Activated CD8-positive, alpha-beta memory T cell treated with anti-CD3 and anti-CD28 coated beads, Interleukin-2, amount 50 U/mL, for 24 hours (primary cell): Measurements from ENCODE around the gene SYT7.

ENCODE experiments used
- DNase-seq: peaks from one replicate; pipeline ENCODE4 v3.0.0-alpha.2; 2020; ENCODE audit errors: extremely low read depth

The SYT7 gene

DNA sequence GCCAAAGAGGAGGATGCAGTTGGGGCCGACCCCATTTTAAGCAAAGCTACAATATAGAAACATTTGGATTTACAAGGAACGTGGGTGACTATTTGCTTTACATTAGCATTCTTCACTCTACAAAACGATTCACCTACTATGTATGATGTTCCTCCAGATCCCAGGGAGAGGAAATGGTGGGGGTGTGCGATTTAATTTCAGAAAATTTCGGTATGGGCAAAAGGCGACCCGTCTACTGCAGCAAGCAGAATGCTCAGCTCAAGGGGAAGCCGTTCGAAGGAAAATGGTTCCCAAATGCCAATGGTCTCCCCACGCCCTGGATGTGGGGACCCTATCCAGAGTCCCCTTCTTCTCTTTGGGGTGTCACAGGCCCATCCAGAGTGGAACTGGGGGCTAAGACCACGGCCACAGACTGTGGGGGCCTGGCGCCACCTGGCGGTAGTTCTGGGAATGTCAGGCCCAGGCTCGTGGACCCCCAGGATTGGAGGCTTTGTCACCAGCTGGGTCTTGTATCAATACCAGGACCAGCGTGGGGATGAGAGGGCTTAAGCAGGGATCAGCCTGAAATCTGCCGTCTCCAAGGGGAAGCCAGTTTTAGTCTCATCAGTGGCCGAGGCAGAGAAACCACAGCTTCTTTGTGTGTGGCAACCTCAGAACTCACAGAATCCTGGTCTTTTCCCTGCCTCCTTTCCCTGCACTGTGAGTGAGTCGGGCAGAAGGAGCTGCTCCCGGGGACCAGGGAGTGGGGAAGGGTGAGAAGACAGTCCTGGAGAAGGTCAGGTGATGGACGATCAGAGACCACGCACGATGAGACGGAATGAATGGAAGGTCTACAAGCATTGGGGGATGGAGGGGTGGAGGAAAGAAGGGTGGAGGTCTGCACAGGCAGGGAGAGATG lies 64.0 kb downstream of the SYT7 start:
- DNase-seq: no peak

DNA sequence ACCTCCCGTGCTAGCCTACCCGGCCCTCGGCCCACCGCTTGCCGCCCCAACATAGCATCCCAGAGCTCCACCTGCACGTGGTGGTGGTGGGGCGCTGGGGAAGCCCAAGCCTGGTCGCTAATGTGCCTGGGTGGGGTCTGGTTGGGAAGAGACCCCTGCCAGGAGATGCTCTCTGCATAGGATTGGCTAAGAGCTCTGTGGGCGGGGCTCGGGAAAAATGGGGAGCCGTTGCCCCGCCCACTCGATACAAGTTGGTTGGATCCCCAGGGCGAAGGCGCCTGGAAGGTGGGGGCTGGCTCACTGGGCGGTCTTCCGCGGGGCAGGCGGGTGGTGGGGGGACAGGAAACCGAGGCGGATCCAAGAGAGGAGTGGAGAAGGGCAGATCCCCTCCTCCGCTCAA lies 64.7 kb downstream of the SYT7 start:
- DNase-seq: no peak

DNA sequence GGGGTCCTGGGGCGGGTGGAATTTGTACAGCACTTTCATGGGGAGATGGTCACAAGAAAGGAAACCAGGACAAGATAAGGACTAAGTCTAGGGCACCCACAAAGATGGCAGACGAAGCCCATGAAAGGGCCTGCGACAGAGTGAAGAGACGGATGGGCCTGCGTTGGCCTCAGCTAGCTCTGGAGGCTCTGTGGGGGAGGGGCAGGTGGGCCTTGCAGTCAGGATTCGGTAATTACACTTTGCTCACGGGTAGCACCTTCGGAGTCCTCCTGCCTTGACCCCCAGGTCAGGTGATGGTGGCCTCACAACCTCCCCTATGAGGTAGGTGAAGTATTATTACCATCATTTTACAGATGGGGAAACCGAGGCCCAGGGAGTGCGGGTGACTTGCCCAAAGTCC lies 65.2 kb downstream of the SYT7 start:
- DNase-seq: no peak

DNA sequence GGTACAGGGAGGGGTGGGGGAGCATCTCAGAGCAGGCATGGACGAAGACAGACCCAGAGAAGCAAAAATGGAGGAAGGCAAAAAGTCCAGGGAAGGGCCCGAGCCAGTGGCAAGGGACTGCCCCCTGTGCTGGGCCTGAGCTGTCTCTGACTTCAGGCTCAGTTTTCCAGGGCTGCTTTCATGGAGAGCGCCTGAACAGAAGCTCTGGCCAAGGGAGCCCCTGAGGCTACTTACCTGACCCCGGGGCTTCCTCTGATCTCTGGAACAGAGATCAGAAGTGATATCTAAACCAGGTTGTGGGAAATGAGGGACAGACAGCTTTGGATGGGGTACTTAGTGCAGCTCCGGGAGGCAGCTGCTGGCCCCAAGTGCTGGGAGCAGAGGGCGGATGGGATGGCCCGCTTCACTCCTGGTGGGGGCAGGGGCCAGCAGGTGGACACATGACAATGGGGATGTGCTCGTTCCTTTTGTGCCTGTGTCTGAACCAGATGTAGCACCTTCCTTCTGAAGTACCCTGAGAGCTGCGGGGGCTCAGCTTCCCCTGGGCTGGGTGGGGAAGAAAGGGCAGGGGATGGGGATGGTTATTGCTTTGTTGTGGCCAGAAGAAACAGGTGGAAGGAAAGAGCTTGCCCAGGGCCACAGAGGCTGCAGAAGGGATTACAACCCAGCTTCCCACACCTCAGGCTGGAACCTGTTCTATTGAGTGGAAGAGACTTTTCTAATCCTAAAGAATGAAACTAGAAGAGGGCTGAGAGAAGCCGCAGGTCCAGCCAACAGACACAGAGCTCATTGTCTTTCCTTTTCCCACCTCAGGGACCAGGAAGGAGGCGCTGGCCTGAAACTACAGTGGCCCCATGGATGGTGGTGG lies 66.6 kb downstream of the SYT7 start:
- no peak for DNase-seq

DNA sequence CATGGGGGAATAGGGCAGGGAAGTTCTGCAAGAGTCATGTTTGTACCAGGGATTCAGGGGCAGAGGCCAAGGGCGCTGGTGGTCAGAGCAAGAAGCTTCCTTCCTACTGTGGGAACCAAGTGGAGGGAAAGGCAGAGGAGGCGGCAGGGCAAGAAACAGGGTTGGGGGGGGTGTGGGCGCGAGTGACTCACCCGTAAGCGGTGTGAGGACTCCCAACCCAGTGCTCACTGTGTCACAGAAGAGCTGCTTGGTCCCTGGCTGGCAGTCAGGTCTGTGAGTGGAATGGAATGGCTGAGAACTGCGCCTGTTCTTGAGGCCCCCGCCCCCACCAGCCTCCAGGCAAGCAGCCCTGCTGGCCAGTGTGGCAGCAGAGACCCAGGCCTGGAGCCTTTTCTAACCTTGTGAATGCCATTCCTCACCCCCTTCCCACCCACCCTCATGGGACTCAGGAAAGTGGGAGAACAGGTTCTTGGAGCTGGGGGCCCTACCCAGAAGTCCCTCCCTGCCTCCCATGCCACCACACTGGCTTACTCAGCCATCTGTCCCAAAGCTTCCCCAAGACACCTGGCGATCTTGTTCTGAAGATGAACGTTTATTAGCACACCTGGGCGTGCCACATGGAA lies 67.6 kb downstream of the SYT7 start:
- no peak for DNase-seq

DNA sequence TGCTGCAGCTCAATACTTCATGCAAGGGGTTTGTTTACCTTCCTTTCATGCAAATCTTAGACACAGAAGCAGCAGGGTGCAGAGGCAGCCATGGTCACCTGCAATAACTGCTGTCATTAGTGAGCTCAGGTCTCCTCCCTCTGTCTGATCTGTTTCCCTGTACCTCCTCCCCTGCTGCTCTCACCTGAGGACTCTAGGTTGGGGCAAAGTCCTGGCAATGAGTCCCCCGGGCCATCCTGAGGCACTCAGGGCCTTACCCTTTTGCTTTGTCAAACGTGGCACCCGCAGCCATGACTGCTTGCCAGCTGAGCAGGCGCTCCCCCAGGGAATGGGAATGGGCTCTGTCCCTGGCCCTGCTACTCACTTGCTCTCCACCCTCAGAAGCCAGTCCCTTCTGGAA lies 68.4 kb downstream of the SYT7 start:
- no peak for DNase-seq

DNA sequence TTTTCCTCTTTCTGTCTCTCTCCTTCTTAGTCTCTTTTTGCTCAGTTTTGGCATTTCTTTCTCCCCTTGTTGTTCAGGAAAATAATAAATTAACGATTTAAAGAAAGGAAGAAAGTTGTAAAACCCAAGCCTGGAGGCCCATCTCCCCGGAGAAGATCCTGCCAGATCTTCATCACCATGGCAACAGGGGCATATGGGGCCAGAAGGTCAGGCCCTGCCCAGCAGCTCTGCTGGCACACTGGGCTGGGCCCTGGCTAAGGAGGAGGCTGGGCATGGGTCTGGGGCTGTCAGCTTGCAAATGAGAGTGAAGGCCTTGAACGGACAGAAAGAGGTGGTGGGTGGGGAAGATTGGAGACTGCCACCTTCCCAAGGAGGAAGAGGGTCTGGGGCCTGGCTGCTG lies 69.5 kb downstream of the SYT7 start:
- DNase-seq: no peak

DNA sequence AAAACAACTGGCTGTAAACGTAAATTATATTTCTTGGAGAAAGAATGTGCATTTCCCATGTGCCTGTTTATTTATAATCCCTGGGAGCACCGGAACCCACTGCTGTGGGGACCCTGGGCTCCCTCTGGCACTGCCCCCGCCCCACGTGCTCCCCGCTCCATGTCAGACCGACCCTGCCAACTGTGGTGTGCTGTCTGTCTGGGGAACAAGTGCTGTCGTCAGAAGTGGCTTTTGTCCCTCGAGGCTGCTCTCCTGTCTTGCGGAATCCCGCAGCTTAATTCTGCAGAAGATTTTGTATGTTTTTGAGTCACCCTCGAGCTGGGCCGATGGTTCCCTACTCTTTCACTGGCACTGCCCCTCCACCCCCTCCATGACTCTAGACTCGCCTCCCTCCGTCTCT lies 69.9 kb downstream of the SYT7 start:
- no peak for DNase-seq

DNA sequence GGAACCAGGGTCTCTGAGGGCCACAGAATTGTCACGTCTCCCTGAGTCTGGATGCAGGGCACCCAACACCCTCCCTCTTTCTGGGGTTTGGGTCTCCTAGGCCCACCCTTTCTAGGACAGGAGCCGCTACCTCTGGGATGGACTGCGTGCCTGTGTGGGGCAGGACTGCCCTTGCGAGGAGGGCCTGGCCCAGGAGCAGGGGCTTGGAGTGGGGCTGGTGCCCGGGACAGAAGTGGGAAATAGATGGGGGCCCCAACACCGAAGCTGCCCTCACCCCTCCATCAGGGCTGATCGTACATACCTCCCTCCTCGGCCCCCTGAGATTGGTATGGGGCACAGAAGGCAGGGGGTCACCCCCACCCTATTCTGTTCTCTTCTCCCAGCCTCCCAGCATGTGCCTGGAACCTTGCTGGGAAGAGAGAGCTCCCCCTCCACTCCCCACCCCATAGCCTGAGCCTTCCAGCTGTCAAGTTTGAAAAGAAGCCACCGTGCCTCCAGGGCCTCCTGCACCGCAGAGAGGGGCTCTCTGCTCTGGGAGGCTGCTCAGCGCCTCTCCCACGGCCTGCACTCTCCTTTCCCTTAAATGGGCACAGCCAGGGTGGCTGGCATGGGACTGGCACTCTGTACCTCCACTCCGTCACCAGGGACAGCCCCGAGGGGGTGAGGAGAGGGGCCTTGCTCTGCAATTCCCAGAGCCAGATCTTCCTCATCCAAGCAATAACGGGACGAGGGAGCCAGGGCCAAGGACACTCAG lies 70.5 kb downstream of the SYT7 start:
- no peak for DNase-seq

DNA sequence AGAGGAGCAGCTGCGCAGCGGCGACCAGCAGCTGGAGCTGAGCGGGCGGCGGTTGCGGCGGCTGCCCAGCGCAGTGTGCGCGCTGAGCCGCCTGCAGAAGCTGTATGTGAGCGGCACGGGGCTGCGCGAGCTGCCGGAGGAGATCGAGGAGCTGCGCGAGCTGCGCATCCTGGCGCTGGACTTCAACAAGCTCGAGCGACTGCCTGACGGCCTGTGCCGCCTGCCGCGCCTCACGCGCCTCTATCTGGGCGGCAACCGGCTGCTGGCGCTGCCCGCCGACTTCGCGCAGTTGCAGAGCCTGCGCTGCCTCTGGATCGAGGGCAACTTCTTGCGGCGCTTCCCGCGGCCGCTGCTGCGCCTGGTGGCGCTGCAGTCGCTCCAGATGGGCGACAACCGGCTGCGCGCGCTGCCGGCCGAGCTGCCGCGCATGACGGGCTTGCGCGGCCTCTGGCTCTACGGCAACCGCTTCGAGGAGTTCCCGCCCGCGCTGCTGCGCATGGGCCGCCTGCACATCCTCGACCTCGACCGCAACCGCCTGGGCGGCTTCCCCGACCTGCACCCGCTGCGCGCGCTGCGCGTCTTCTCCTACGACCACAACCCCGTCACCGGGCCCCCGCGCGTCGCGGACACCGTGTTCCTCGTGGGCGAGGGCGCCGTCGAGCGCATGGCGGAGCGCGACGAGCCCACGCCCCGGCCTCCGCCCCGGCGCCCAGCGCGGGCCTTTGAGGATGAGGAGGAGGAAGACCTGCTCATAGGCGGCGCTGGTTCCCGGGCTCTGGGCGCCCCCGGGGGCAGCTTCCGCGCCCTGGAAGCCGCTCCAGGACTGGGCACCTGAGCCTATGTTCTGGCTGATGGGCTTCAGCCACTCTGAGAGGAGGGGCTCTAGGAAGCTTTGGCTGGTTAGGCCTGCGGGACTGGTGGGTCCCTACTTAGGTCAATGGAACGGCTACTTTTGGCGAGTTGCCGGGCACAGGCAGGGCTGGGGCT lies 71.5 kb downstream of the SYT7 start:
- DNase-seq: peak; percentile 23

DNA sequence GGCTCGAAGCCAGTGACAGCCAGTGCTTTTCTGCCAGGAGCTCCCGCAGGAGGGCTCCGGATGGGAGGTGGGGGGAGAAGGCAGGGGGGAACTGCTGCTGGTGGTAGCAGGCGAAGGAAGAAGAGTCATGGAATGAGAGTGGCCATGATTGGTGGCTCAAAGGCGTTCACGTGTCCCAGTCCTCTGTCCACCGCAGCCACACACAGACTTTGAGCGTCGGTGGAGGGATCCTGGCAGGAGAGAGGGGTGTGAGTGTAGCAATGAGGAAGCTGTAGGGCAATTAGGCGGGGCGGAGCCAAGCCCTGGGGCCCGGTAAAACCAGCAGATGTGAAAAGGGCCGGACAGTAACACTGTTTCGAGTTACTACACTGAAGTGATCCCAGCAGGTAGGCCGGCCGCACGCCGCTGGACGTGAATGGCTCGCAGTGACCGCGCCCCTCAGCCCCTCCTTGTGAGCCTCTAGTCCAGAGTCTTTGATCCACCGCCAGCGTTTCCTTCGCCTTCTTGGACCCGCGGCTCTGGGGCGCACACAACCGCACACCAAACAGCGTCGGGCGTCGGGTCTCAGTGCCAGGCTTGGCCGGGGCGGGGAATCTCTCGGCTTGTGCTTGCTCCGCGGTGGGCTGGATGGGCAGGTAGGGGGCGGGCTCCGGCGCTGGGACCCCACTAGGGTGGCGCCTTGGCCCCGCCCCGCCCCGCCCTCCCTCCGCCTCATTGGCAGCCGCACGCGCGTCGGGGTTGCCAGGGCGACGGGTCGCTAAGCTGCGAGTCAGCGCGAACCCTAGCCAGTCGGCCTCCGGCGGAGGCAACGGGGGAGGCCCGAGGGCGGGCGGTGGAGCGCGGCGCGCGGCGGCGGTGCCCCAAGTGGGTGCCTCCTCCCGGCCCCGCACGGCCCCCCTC lies 72.7 kb downstream of the SYT7 start, which contains the start of gene LRRC10B:
TSS of gene LRRC10B (plus strand) at position 788 of the 900 bp plus-strand sequence. CDS start 250 bp downstream, outside the sequence.
- DNase-seq: no peak

DNA sequence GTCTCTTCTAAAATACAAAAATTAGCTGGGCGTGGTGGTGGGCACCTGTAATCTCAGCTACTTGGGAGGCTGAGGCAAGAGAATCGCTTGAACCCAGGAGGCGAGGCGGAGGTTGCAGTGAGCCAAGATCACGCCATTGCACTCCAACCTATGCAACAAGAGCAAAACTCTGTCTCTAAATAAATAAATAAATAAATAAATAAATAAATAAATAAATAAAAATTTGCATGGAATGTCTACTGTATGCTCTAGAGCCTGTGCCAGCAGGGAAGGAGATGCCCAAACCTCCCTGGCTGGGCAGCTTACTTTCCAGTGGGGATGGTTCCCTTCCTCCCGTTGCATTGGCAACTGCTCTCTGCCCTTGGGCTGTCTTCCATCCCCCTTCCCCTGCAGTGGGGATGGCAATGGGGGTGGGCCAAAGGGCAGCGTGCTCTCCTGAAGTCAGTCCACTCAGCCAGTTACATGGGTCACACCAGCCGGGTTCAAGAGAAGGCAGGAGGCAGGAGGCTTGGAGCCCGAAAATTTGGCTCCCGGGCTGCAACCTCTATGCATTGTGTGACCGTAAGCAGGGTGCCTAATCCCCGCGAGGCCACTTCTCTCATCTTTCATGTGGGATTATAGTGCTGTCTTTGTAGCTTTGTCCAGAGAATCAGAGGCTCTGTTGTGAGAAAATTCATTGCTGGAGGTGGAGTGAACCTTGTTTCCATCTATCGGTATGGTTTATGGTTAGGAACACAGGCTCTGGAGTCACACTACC lies 73.7 kb downstream of the SYT7 start:
- DNase-seq: no peak

DNA sequence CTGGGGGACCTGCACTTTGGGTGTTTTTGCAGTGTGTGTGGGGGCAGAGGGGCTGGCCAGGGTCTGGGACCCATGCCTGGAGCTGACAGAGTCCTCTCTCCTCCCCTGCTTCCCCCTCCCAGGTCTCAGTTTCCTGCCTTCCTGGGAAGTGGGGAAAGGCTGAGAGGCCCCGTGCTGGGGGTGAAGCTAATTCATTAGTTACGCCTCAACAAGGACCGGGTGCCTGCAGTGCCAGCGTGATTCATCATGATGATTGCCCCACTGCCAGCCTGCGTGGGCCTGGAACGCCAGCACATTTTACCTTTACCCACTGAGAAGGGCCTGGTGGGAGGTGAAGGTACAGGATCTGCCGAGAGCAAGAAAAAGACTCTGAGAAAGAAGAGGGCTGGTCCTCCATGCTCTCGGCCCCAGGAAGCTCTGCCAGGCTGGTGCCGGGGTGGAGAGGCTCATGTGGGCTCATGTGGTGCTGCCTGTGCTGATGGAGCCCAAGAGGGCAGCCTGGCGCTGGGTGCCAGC lies 75.2 kb downstream of the SYT7 start:
- DNase-seq: no peak

DNA sequence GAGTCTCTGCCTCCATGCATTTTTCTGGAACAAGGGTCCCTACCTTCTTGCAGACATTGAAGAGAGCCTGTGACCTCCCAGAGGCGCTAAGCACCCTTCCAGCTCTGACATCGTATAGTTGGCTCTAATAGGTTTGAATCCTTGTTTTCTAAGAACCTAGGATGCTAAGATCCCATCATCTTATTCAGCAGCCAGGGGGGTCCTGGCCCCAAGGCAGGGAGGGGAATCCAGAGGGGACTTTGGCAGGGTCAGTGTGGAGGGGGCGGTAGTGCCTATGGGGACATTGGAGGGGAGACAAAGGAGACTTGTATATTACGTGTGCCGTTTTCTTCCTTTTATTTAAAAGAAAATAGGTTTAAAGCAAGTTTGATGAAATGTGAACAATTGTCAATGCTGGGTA lies 75.8 kb downstream of the SYT7 start:
- no peak for DNase-seq

DNA sequence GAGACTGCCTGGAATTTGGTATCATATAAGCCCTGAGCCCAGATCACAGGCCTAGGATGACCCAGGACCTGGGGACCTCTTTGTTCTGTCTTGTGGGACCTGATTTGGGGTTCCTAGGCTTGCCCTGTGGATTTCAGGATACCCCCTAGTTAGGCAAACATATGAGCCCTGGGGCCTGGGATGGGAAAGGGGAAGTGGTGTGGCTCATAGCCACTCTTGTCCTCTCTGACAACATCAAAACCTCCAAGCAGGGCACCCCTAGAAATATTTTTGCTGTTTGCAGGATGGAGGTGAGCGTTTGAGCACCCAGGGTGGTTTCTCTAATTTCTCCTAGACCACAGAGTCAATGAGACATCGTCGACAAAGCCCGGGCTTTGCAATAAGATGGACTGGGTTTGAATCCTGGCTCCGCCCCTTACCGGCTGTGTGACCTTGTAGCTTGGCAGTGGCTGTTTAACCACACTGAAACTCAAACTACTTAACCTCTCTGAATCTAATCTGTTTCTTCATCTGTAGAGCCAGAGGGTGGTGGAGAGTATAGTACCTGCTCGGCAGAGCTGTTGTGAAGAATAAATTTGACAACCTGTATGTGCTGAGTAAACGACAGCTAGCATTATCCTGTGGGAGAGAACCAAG lies 77.6 kb downstream of the SYT7 start:
- no peak for DNase-seq

DNA sequence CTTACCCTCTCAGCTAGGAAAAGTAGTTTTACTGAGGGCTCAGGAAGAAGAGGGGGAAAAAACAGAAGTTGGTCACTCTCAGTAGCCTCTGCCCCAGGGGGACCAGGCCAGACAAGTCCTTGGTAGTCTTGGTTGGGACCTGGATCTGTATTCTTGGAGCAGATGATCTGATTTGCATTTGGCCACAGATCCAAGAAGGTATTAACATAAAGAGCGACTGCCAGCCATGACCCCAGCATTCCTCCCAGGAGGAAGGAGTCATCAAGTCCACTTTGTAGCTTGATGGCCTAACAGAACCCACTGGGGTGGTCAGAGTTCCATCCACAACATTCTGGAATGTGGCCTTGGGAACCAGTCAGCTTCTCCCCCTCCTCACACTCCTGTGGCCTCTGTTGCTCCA lies 78.4 kb downstream of the SYT7 start:
- DNase-seq: no peak

DNA sequence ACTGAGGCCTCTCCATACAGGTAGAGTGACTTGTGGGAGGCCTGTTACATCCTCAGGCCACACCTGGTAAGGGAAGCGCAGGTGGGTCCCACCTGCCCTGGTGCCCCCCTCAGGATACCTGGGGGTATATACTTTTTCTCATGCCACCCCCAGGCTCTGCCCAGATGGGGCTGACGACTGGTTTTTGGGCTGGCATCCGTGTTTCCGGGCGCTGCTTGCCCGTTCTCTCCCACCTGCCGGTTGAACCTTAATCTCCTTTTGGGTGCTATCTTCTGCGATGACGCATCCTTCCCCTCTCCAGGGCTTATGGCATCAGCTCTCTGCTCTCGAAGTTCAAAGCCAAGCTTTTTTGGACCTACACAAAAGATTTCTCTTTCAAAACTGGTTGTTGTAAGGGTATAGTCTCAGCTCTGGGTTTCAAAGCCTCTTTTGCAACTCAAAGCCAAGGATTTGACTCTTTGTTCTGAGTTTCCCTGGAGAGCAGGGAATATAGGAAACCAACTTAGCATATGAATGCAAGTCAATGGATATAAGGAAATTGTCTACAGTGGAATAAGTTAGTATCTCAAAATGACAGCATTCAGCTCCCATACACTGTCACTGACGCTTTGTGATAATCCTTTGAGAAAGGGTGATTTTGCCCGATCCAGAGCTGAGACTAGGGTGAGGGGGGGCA lies 80.9 kb downstream of the SYT7 start:
- no peak for DNase-seq
